GM18858 (cell line): ENCODE results near the gene MAP2K7.
"Not testable (repeated sequence)": the region's sequence is repeated elsewhere in the genome, so short reads cannot be mapped to it uniquely, and the experiment has no call there.

Experiments used
- ATAC-seq: cut with Tn5 transposase; IDR thresholded peaks from one replicate; pipeline ENCODE4 v1.9.1; 2021; ENCODE audit not compliant: unreplicated experiment

MAP2K7 gene

DNA sequence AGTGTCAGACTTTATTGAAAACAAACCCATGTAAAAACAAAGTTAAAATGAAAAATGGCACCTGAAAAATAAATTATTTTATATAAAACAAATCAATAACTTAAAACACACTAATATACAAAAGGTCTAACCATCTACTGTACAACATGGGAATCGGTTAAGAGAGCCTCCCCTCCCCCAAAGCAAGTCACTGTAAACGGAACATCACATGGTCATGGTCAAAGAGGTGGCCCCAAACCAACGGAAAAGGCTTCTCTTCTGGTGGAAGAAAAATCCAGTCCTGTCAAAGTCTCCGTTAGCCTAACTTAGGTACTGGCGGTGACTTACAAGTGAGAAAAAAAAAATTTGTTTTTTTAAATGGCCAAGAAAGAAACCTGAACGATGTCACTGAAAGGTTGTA lies 55.5 kb downstream of the MAP2K7 start:
- ATAC-seq, result no peak

- not testable (repeated sequence) for ATAC-seq
Observed at GRCh38 chr19:7961082-7961481, 57.4 kb downstream of the MAP2K7 start.

DNA sequence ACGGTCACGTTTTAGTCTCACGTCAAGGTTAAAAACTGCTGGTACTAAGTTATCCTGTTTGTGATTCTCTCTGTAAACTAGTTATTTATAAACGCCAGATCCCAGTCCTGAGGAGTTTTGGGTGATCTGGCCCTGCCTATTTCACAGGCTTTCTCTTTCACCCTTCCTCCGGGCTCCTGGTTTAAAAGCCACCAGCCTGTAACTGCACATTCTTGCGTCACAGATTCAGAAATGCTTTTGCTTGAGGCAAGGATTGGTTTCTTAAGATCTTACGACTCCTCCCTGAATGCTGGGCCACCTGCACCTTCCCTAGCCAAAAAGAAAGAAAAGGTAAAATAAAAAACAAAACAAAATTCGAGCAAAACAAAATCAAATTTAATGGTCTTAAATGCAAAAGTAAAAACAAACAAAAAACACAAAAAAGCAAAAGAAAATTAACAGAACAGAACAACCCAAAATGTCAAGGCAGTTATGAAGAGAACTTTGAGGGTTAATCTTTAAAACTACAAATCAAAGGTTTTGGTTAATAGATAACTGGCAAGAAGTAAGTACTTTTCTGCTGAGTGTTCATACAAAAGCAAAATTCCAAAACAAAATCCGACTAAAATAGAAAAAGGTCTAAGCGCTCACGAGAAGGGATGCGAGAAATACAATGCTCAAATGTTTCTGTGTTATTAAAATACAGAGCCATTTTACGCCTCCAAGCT lies 58.4 kb downstream of the MAP2K7 start:
- no peak for ATAC-seq

DNA sequence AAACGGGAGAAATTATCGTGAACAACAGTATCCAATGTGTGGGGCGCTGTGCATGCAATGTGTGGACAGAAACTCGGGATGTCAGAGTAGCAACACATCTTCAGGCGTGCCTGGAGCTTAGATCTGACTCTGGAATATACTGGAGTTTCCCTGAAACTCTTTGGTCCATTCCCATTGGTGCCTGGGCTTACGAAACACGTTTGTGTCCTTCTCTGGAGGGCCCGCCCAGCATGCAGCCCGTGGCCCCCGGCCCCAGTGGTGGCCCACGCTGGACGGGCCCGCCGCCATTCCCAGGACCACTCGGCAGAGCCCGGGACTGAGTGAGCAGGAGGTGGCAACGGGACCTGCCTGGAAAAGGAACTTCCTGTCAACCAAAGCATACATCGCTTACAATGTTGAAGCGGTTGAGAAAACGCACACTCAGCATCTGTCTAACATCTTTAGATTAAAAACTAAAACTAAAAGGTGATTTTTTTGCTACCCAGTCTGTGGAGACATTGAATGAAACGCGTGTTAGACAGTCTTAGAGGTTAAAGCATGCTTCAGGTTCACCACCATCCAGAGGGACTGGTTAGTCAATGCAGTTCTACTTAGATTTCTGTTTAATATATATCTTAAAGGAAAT lies 59.1 kb downstream of the MAP2K7 start:
- no peak for ATAC-seq

- no peak for ATAC-seq
Observed at GRCh38 chr19:7963566-7963965, 59.9 kb downstream of the MAP2K7 start.
